H1 (cell line): ENCODE data around the gene AKAP9. TPM values are rescaled to one million over a fixed set of nuclear protein-coding genes. Genes with fewer than 3 reads are reported as not detected.

Experiments used
- CTCF ChIA-PET: fragments of 300-600 bp; sonication (Branson Sonifier 250); formaldehyde crosslinking; loops from one replicate; lab custom pipeline; 2021; ENCODE audit not compliant: partially characterized antibody; lab: Charles Lee
- POLR2A ChIA-PET: fragments of 300-600 bp; sonication (Branson Sonifier 250); formaldehyde crosslinking; loops from one replicate; lab custom pipeline; 2021; ENCODE audit warnings: inconsistent platforms; ENCODE audit not compliant: partially characterized antibody; lab: Charles Lee
- DNase-seq, 2 experiments: peaks; one replicate each; pipeline versions ENCODE4 v3.0.0 to v3.0.0-alpha.2; 2010 to 2022; ENCODE audit warnings: low spot score in 2 of 2, low read depth in 1 of 2, mixed read lengths in 1 of 2
- FAIRE-seq: peaks from 2 replicates; lab custom pipeline; 2011; peaks lifted over from hg19 to GRCh38; lab: Jason Lieb, UNC
- H2AFZ ChIP-seq: 2 replicates; pipeline ENCODE4 v1.8.1; 2012; ENCODE audit warnings: low read length, inconsistent platforms
- H2AK5ac ChIP-seq: 2 replicates; pipeline ENCODE4 v1.6.1; 2013; ENCODE audit warnings: low read depth, low read length
- H2BK120ac ChIP-seq: replicated peaks from 2 replicates; pipeline ENCODE3; 2013; ENCODE audit warnings: low read depth, low read length, inconsistent platforms
- H2BK12ac ChIP-seq: 2 replicates; pipeline ENCODE4 v1.6.1; 2013; ENCODE audit warnings: low read depth, low read length
- H2BK15ac ChIP-seq: 2 replicates; pipeline ENCODE4 v1.6.1; 2013; ENCODE audit warnings: low read length
- H2BK20ac ChIP-seq: 2 replicates; pipeline ENCODE4 v1.6.1; 2013; ENCODE audit warnings: low read length
- H2BK5ac ChIP-seq: 2 replicates; pipeline ENCODE4 v1.6.1; 2013; ENCODE audit warnings: low read depth, low read length
- H3K14ac ChIP-seq: 2 replicates; pipeline ENCODE4 v1.6.1; 2013; ENCODE audit warnings: inconsistent platforms; ENCODE audit not compliant: insufficient read length
- H3K18ac ChIP-seq: 2 replicates; pipeline ENCODE4 v1.6.1; 2013; ENCODE audit warnings: low read length; ENCODE audit errors: extremely low read depth
- H3K23ac ChIP-seq: 2 replicates; pipeline ENCODE4 v1.6.1; 2013; ENCODE audit warnings: inconsistent platforms; ENCODE audit not compliant: insufficient read length
- H3K23me2 ChIP-seq: 2 replicates; pipeline ENCODE4 v1.6.1; 2013; ENCODE audit warnings: low read depth, low read length
- H3K27ac ChIP-seq: 2 replicates; pipeline ENCODE4 v1.6.1; 2011; ENCODE audit warnings: low read depth, low read length, inconsistent platforms
- H3K27me3 ChIP-seq, 4 experiments: replicated peaks in 1 of 4; 1 replicate in 1 of 4; 2 replicates in 3 of 4; pipeline versions ENCODE4 v1.6.1 to v1.8.1; 2011 to 2013; ENCODE audit warnings: low read length in 3 of 4, mild to moderate bottlenecking in 3 of 4, inconsistent platforms in 2 of 4, mixed read lengths in 2 of 4, moderate library complexity in 1 of 4; ENCODE audit not compliant: control insufficient read depth in 3 of 4, insufficient read depth in 3 of 4; ENCODE audit errors: extremely low read depth in 1 of 4
- H3K36me3 ChIP-seq, 4 experiments: 2 replicates each; pipeline versions ENCODE4 v1.6.1 to v1.8.1; 2011 to 2013; ENCODE audit warnings: mild to moderate bottlenecking in 4 of 4, low read length in 3 of 4, moderate library complexity in 2 of 4, control low read depth in 1 of 4, inconsistent platforms in 1 of 4; ENCODE audit not compliant: insufficient read depth in 4 of 4, control insufficient read depth in 2 of 4
- H3K4ac ChIP-seq: replicated peaks from 2 replicates; pipeline ENCODE3; 2013; ENCODE audit warnings: low read length, low read depth, mixed read lengths, inconsistent platforms; ENCODE audit not compliant: insufficient read length
- H3K4me1 ChIP-seq, 4 experiments: replicated peaks in 1 of 4; 1 replicate in 1 of 4; 2 replicates in 3 of 4; pipeline versions ENCODE4 v1.6.1 to v1.8.1; 2011 to 2013; ENCODE audit warnings: low read length in 3 of 4, inconsistent platforms in 2 of 4, mixed read lengths in 1 of 4; ENCODE audit not compliant: insufficient read depth in 4 of 4, control insufficient read depth in 3 of 4
- H3K4me2 ChIP-seq, 2 experiments: 2 replicates each; pipeline versions ENCODE4 v1.6.1 to v1.8.1; 2011 to 2013; ENCODE audit warnings: low read depth in 2 of 2, low read length in 2 of 2, control low read depth in 1 of 2, inconsistent platforms in 1 of 2, mild to moderate bottlenecking in 1 of 2; ENCODE audit not compliant: insufficient read depth in 1 of 2
- H3K4me3 ChIP-seq, 4 experiments: fragments of 200-600, 300-600 bp in 1 of 4; sonication (generic), shearing (Covaris generic), sonication (Bioruptor Twin) in 1 of 4; 2 replicates each; pipeline versions ENCODE4 v1.5.1 to v1.8.1; 2011 to 2016; ENCODE audit warnings: low read length in 4 of 4, low read depth in 3 of 4, control low read depth in 2 of 4, inconsistent platforms in 2 of 4, mild to moderate bottlenecking in 2 of 4, mixed read lengths in 1 of 4, moderate library complexity in 1 of 4; ENCODE audit not compliant: insufficient read depth in 2 of 4; ENCODE audit errors: extremely low read depth in 1 of 4
- H3K56ac ChIP-seq: replicated peaks from 2 replicates; pipeline ENCODE3; 2013; ENCODE audit warnings: low read depth, mild to moderate bottlenecking, mixed read lengths, low read length, inconsistent platforms; ENCODE audit not compliant: insufficient read length
- H3K79me1 ChIP-seq: 2 replicates; pipeline ENCODE4 v1.6.1; 2013; ENCODE audit warnings: low read depth, low read length, control low read depth
- H3K79me2 ChIP-seq, 2 experiments: 2 replicates each; pipeline versions ENCODE4 v1.6.1 to v1.8.1; 2012 to 2013; ENCODE audit warnings: low read length in 2 of 2, mild to moderate bottlenecking in 2 of 2, inconsistent platforms in 1 of 2; ENCODE audit not compliant: insufficient read depth in 2 of 2, control insufficient read depth in 1 of 2
- H3K9ac ChIP-seq, 4 experiments: replicated peaks in 1 of 4; 1 replicate in 1 of 4; 2 replicates in 3 of 4; pipeline versions ENCODE4 v1.6.1 to v1.8.1; 2011 to 2013; ENCODE audit warnings: low read depth in 3 of 4, low read length in 3 of 4, control low read depth in 2 of 4, mild to moderate bottlenecking in 2 of 4, moderate library complexity in 2 of 4, inconsistent platforms in 1 of 4; ENCODE audit errors: extremely low read depth in 1 of 4
- H3K9me3 ChIP-seq, 2 experiments: 2 replicates each; pipeline versions ENCODE4 v1.6.1 to v1.8.1; 2012 to 2013; ENCODE audit warnings: mild to moderate bottlenecking in 2 of 2, moderate library complexity in 2 of 2, control low read depth in 1 of 2, inconsistent platforms in 1 of 2, low read depth in 1 of 2, low read length in 1 of 2, mixed read lengths in 1 of 2; ENCODE audit not compliant: insufficient read depth in 2 of 2
- H4K20me1 ChIP-seq, 2 experiments: replicated peaks in 1 of 2; 2 replicates each; pipeline versions ENCODE3 to v1.8.1; 2011 to 2013; ENCODE audit warnings: inconsistent platforms in 2 of 2, low read length in 2 of 2, mild to moderate bottlenecking in 1 of 2; ENCODE audit not compliant: insufficient read depth in 2 of 2, control insufficient read depth in 1 of 2
- H4K5ac ChIP-seq: 2 replicates; pipeline ENCODE4 v1.6.1; 2013; ENCODE audit warnings: low read length, low read depth, mixed read lengths, inconsistent platforms; ENCODE audit not compliant: insufficient read length
- H4K8ac ChIP-seq: 2 replicates; pipeline ENCODE4 v1.8.0; 2013; ENCODE audit warnings: mild to moderate bottlenecking, moderate library complexity, low read length, inconsistent platforms; ENCODE audit not compliant: insufficient read depth; ENCODE audit errors: extremely low read depth
- H4K91ac ChIP-seq: replicated peaks from 2 replicates; pipeline ENCODE3; 2013; ENCODE audit warnings: low read length, mixed read lengths, inconsistent platforms; ENCODE audit not compliant: insufficient read length
- ASH2L ChIP-seq: fragments of 200-600, 300-600 bp; sonication (generic); IDR thresholded peaks from one replicate; pipeline ENCODE4 v1.7.1; 2017; ENCODE audit warnings: low read length
- EZH2 ChIP-seq: fragments of 200-600 bp; sonication (generic); IDR thresholded peaks from 2 replicates; pipeline ENCODE4 v1.7.1; 2012; ENCODE audit warnings: low read depth, mild to moderate bottlenecking, moderate library complexity, low read length, inconsistent platforms; ENCODE audit not compliant: severe bottlenecking
- MAFK ChIP-seq: IDR thresholded peaks from 2 replicates; pipeline ENCODE4 v1.6.1; 2012; ENCODE audit warnings: low read depth, mild to moderate bottlenecking, improper control_type of control experiment, low read length
- NRF1 ChIP-seq: IDR thresholded peaks from 2 replicates; pipeline ENCODE4 v1.6.1; 2011; ENCODE audit warnings: mild to moderate bottlenecking, low read depth, low read length, improper control_type of control experiment
- PHF8 ChIP-seq: fragments of 200-600 bp; sonication (generic); conservative IDR thresholded peaks from 2 replicates; pipeline ENCODE4 v1.7.1; 2012; ENCODE audit warnings: low read depth, mild to moderate bottlenecking, inconsistent platforms, low read length, moderate library complexity
- SAP30 ChIP-seq: fragments of 300-600 bp; sonication (generic); IDR thresholded peaks from 2 replicates; pipeline ENCODE4 v1.7.1; 2012; ENCODE audit warnings: low read length, moderate library complexity, mild to moderate bottlenecking, inconsistent platforms; ENCODE audit not compliant: insufficient read depth, insufficient replicate concordance
- SIX5 ChIP-seq: IDR thresholded peaks from 2 replicates; pipeline ENCODE4 v1.6.1; 2011; ENCODE audit warnings: mild to moderate bottlenecking, low read depth, low read length
- YY1 ChIP-seq: IDR thresholded peaks from 2 replicates; pipeline ENCODE4 v1.6.1; 2011; ENCODE audit warnings: low read depth, mild to moderate bottlenecking, low read length
- WGBS, 2 experiments: shearing (Covaris generic) in 1 of 2; methylation state at CpG; one replicate each; pipeline versions ENCODE4 v1.1.6 to v1.1.7; 2013 to 2015; ENCODE audit warnings: low lambda C conversion rate in 2 of 2, mixed read lengths in 2 of 2, inconsistent platforms in 1 of 2, low coverage in 1 of 2, missing lambda C conversion rate in 1 of 2; ENCODE audit not compliant: insufficient replicate concordance in 2 of 2, insufficient coverage in 1 of 2, insufficient read length in 1 of 2; ENCODE audit errors: extremely low coverage in 1 of 2, missing lambda C conversion rate in 1 of 2; 5-methylcytosine and 5-hydroxymethylcytosine counted together
- polyA plus RNA-seq, 7 experiments: library from polyadenylated mRNA; depleted of rRNA in 3 of 7; stranded (reverse) in 5 of 7; unstranded in 2 of 7; fragments of >200 nt in 5 of 7; fragments of 200-250 nt in 2 of 7; gene quantifications; 1 replicate in 5 of 7; 2 replicates in 1 of 7; 4 replicates in 1 of 7; pipeline versions ENCODE4 v1.2.1 to v1.2.3, GENCODE V29; 2011 to 2013; ENCODE audit warnings: missing spikeins in 2 of 7, mixed read lengths in 2 of 7
- total RNA-seq: library from RNA; stranded (reverse); fragmentation: NEBNext Ultra II Directional; extraction: Animal tissue kit (Norgen Biotek cat#: 25700); gene quantifications from 2 replicates; pipeline ENCODE4 v1.2.1, GENCODE V29; 2021
- TF ChIP-seq, protein P1 (sequence below): IDR thresholded peaks from 2 replicates; pipeline ENCODE4 v1.6.1; 2012; ENCODE audit warnings: low read length, inconsistent platforms
- TF ChIP-seq, protein P2 (sequence below): IDR thresholded peaks from 2 replicates; pipeline ENCODE4 v1.6.1; 2011; ENCODE audit warnings: low read depth, mild to moderate bottlenecking, low read length; ENCODE audit not compliant: insufficient read depth
- TF ChIP-seq, protein P3 (sequence below): IDR thresholded peaks from 2 replicates; pipeline ENCODE4 v1.6.1; 2011; ENCODE audit warnings: low read length, improper control_type of control experiment

AKAP9 gene
- total and polyA plus RNA-seq, 2 of the 8 experiments (the other 6 are each of a cell fraction or from before 2014, with no cell fraction given), result 6.2 to 26.3 TPM

DNA sequence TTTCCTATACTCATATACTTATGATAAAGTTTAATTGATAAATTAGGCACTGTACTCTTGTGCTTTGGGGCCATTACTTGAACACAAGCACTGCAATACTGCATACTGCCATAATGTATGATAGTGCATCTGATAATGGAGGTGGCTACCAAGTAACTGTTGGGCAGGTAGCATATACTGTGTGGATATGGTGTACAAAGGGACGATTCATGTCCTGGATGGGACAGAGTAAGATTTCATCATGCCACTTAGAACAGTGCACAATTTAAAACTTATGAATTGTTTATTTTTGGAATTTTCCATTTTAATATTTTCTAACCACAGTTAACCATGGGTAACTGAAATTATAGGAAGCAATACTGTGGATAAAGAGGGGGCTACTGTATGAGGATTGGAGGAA, 38.9 kb downstream of the AKAP9 start:
- Histone ChIP-seq H3K79me2 (no peaks in the 10 kb centered on the region), H2BK20ac (no peak overlapping the region), H3K27ac (no peak overlapping the region), H3K18ac (no peak overlapping the region), H2BK12ac (no peak overlapping the region), H3K36me3 (no peaks in the 10 kb centered on the region), H4K5ac (no peak overlapping the region), H4K20me1 (no peaks in the 10 kb centered on the region), H3K4ac (no peak overlapping the region), H3K9ac (no peak overlapping the region), H4K91ac (no peak overlapping the region), H2BK5ac (no peak overlapping the region), H2AK5ac (no peak overlapping the region), H2BK15ac (no peak overlapping the region), H3K23me2 (no peaks in the 10 kb centered on the region), H3K56ac (no peak overlapping the region), H3K23ac (no peak overlapping the region), H3K14ac (no peak overlapping the region), H2BK120ac (no peak overlapping the region), H3K4me2 (no peak overlapping the region), H3K79me1 (no peaks in the 10 kb centered on the region), H4K8ac (no peak overlapping the region), H3K4me1 (no peaks in the 10 kb centered on the region), H3K27me3 (no peaks in the 10 kb centered on the region), H2AFZ (no peak overlapping the region), H3K9me3 (no peaks in the 10 kb centered on the region), H3K4me3 (no peak overlapping the region)
- FAIRE-seq (no peak), DNase-seq (no peak)
- WGBS, 2 experiments, result 95% methylated on average over 1 of the region's 1 CpG; no CpG with 5 or more reads in 1 of the 2 experiments
- CTCF ChIA-PET, result no interaction called here
- POLR2A ChIA-PET, result no interaction called here
- no peak for TF ChIP-seq NRF1
- TF ChIP-seq MAFK, result no peak
- TF ChIP-seq, protein P1, sequence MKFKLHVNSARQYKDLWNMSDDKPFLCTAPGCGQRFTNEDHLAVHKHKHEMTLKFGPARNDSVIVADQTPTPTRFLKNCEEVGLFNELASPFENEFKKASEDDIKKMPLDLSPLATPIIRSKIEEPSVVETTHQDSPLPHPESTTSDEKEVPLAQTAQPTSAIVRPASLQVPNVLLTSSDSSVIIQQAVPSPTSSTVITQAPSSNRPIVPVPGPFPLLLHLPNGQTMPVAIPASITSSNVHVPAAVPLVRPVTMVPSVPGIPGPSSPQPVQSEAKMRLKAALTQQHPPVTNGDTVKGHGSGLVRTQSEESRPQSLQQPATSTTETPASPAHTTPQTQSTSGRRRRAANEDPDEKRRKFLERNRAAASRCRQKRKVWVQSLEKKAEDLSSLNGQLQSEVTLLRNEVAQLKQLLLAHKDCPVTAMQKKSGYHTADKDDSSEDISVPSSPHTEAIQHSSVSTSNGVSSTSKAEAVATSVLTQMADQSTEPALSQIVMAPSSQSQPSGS, result no peak
- TF ChIP-seq SAP30, result no peak
- TF ChIP-seq, protein P2, sequence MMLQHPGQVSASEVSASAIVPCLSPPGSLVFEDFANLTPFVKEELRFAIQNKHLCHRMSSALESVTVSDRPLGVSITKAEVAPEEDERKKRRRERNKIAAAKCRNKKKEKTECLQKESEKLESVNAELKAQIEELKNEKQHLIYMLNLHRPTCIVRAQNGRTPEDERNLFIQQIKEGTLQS, result no peak
- no peak for TF ChIP-seq PHF8
- TF ChIP-seq YY1, result no peak
- TF ChIP-seq SIX5, result no peak
- TF ChIP-seq, protein P3, sequence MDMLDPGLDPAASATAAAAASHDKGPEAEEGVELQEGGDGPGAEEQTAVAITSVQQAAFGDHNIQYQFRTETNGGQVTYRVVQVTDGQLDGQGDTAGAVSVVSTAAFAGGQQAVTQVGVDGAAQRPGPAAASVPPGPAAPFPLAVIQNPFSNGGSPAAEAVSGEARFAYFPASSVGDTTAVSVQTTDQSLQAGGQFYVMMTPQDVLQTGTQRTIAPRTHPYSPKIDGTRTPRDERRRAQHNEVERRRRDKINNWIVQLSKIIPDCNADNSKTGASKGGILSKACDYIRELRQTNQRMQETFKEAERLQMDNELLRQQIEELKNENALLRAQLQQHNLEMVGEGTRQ, result no peak
- no peak for TF ChIP-seq EZH2
- no peak for TF ChIP-seq ASH2L
